Upper lobe of left lung (tissue), 4 donors: ENCODE measurements around the gene OR52I1.

ENCODE experiments used
- EP300 ChIP-seq, 4 donors: sonication (generic); formaldehyde crosslinking; IDR thresholded peaks; one replicate each; pipeline ENCODE4 v1.5.1; 2017; ENCODE audit warnings: antibody characterized with exemption in 4 of 4, control low read depth in 2 of 4
- TF ChIP-seq, protein P1 (sequence below), 6 experiments: fragments of 450-650 bp in 4 of 6; fragments of 200-600 bp in 2 of 6; sonication (generic) in 2 of 6; IDR thresholded peaks; one replicate each; pipeline ENCODE4 v1.5.1; 2016 to 2019; ENCODE audit warnings: antibody characterized with exemption in 6 of 6

DNA sequence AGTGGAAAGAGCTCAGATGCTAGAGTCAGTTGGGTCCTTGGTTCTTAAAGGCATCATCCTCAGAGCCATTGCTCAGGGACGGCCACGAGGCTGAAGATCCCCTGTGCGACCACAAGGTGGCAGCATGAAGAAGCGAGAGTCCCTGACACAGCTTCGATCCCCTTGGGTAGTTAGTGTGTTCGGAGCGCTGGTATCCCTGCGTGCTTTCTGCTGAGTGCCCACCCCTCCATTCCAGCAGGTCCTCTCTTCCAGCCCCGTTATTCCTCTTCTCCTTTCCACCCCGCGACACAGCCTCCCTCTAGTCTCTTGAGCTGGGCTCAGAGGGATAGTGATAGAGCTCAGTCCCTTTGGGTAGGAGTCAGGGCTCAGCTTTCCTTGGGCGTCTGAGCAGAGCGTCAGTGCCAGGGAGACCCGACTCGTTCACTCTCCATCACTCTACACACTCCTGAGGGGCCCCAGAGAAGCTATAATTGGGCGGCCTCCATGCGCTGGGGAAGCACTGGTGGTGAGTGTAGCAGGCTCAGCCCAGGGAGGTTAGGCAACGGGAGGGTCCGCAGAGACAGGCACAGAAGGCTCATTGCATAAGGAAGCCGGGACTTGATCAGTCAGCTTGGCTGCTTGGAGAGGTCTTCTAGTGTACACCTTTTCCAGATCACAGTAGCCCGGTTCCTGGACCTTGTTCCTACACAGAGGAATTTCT is 43.3 kb downstream of the OR52I1 start, which contains the start of gene OR51D1:
- TF ChIP-seq, protein P1, sequence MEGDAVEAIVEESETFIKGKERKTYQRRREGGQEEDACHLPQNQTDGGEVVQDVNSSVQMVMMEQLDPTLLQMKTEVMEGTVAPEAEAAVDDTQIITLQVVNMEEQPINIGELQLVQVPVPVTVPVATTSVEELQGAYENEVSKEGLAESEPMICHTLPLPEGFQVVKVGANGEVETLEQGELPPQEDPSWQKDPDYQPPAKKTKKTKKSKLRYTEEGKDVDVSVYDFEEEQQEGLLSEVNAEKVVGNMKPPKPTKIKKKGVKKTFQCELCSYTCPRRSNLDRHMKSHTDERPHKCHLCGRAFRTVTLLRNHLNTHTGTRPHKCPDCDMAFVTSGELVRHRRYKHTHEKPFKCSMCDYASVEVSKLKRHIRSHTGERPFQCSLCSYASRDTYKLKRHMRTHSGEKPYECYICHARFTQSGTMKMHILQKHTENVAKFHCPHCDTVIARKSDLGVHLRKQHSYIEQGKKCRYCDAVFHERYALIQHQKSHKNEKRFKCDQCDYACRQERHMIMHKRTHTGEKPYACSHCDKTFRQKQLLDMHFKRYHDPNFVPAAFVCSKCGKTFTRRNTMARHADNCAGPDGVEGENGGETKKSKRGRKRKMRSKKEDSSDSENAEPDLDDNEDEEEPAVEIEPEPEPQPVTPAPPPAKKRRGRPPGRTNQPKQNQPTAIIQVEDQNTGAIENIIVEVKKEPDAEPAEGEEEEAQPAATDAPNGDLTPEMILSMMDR (IDR thresholded peaks at IDR 0.05), result peak; percentile 74 to 87 (median 80)
- TF ChIP-seq EP300 (IDR thresholded peaks at IDR 0.05), result no peak
